Heart left ventricle (tissue), 16 donors: ENCODE data around the gene C12orf56. TPM values are rescaled to one million over a fixed set of nuclear protein-coding genes. Genes with fewer than 3 reads are reported as not detected.

ENCODE experiments used
- ATAC-seq, 4 donors: fragments of 200-7000 bp; cut with Tn5 transposase; one replicate each; pipeline ENCODE4 v1.9.1; 2020 to 2022; ENCODE audit warnings: moderate library complexity in 4 of 4, mild to moderate bottlenecking in 3 of 4, moderate number of reproducible peaks in 1 of 4
- DNase-seq, 5 donors: peaks; one replicate each; pipeline ENCODE4 v3.0.0-alpha.2; 2020
- H3K27ac ChIP-seq, 12 donors: fragments of 200-600 bp; sonication (generic) in 4 of 12; one replicate each; pipeline versions ENCODE4 v1.5.0 to v1.8.0; 2016 to 2022; ENCODE audit warnings: mild to moderate bottlenecking in 2 of 12
- H3K27me3 ChIP-seq, 9 donors: fragments of 200-600 bp; sonication (generic) in 2 of 9; one replicate each; pipeline versions ENCODE4 v1.5.1 to v1.8.0; 2016 to 2022; ENCODE audit warnings: mild to moderate bottlenecking in 3 of 9
- H3K36me3 ChIP-seq, 9 donors: fragments of 200-600 bp; sonication (generic) in 2 of 9; one replicate each; pipeline versions ENCODE4 v1.5.0 to v1.8.0; 2018 to 2022; ENCODE audit warnings: mild to moderate bottlenecking in 2 of 9
- H3K4me1 ChIP-seq, 12 donors: fragments of 200-600 bp; sonication (generic) in 4 of 12; one replicate each; pipeline versions ENCODE4 v1.5.0 to v1.8.0; 2016 to 2022; ENCODE audit warnings: mild to moderate bottlenecking in 3 of 12
- H3K4me3 ChIP-seq, 12 donors: fragments of 200-600 bp; sonication (generic) in 4 of 12; one replicate each; pipeline versions ENCODE4 v1.5.0 to v1.8.0; 2017 to 2022; ENCODE audit warnings: mild to moderate bottlenecking in 9 of 12, moderate library complexity in 4 of 12
- H3K9me3 ChIP-seq, 12 donors: fragments of 200-600 bp; sonication (generic) in 4 of 12; one replicate each; pipeline versions ENCODE4 v1.5.0 to v1.8.0; 2016 to 2022; ENCODE audit warnings: mild to moderate bottlenecking in 1 of 12
- CTCF ChIP-seq, 12 donors: fragments of 200-600 bp; sonication (generic) in 4 of 12; IDR thresholded peaks; one replicate each; pipeline versions ENCODE4 v1.5.0 to v1.8.0; 2018 to 2022; ENCODE audit warnings: antibody characterized with exemption in 12 of 12, mild to moderate bottlenecking in 5 of 12
- POLR2A ChIP-seq, 2 donors: fragments of 450-650 bp; IDR thresholded peaks; one replicate each; pipeline ENCODE4 v1.6.1; 2017; ENCODE audit warnings: antibody characterized with exemption in 2 of 2, mild to moderate bottlenecking in 2 of 2, moderate library complexity in 2 of 2
- WGBS, 4 donors: extraction: QIAGEN DNeasy Blood & Tissue Kit in 2 of 4; methylation state at CpG; one replicate each; pipeline versions ENCODE4 v1.1.5 to v1.1.7; 2013 to 2018; 5-methylcytosine and 5-hydroxymethylcytosine counted together
- intact Hi-C, 10 donors: fragments of 100-400 bp; cut with DNase I; formaldehyde crosslinking; loops; one replicate each; pipeline versions ENCODE4 v1.11.1 to v1.14.2; 2022
- polyA plus RNA-seq, 2 donors: library from polyadenylated mRNA; stranded (reverse); fragments of 200-250 nt; gene quantifications; one replicate each; pipeline ENCODE4 v1.2.3, GENCODE V29; 2013
- total RNA-seq, 9 donors: library from RNA; depleted of rRNA in 2 of 9; stranded (reverse); fragments of >200 nt in 2 of 9; fragmentation: NEBNext Ultra II Directional in 3 of 9; extraction: Animal tissue kit (Norgen Biotek cat#: 25700) in 3 of 9; gene quantifications; one replicate each; pipeline versions ENCODE4 v1.1.0 to v1.2.4, GENCODE V29; 2016 to 2023
- donor health status: ischemic (EF 13 %, LVEDD 7.1; RV severe dilation, severe dysfunction).
- donor health status: healthy with polysubstance abuse.
- donor health status: DM: no; HTN: yes; CAD: no.
- donor health status: DM: no; HTN: no; CAD: no.
- donor health status: ischemic (EF 25% LVEDD 6.9; RV normal size, moderate dysfunction).
- donor health status: ischemic (EF 25% LVEDD 5.7; RV mildly dilated, moderate dysfunction).
- donor health status: healthy.
- donor health status: DM: yes; HTN: yes; CAD: no.
- donor health status: ischemic (EF 35%, LVEDD 5.7; RV mildly dilated, moderate dysfunction).
- donor health status: nonischemic (EF 11% LVEDD 7.7; RV severe dilation, severe dysfunction).
- donor health status: DM: yes; HTN: yes; CAD: no.
- donor health status: PGD.
- donor health status: ischemic (EF 29% LVEDD 5.4; RV normal size, mild dysfunction).
- donor health status: nonischemic (EF 23%, LVEDD 6.1; RV moderate dilation, normal function).

Gene C12orf56
- total and polyA plus RNA-seq, 11 donors, result not detected

- 91 to 93% (median 93%) methylated on average over 6 of the region's 6 CpGs for WGBS, 4 donors
- ATAC-seq (no peak), DNase-seq (no peak)
- no peak for TF ChIP-seq POLR2A (IDR thresholded peaks at IDR 0.05)
- no peak for TF ChIP-seq CTCF (IDR thresholded peaks at IDR 0.05)
- intact Hi-C loops, result no loop called here
- Histone ChIP-seq H3K27ac (no peak overlapping the region), H3K27me3 (peaks cover 0 to 35% (median 18%) of the 10 kb centered on the region in 9 donors), H3K36me3 (no peaks in the 10 kb centered on the region), H3K4me1 (peaks cover 0 to 12% (median 4%) of the 10 kb centered on the region in 12 donors), H3K9me3 (no peaks in the 10 kb centered on the region), H3K4me3 (no peak overlapping the region)
These were observed 3.3 kb downstream of the C12orf56 start for GRCh38 chr12:64387197-64387816.

- H3K36me3 ChIP-seq, result no peaks in the 10 kb centered on the region
- DNase-seq (no peak), ATAC-seq (no peak)
- 69 to 89% (median 74%) methylated on average over 2 of the region's 2 CpGs for WGBS, 4 donors
- H3K4me3 ChIP-seq, result no peak overlapping the region
- no peak overlapping the region for H3K27ac ChIP-seq
- peaks cover 0 to 17% (median 6%) of the 10 kb centered on the region in 9 donors for H3K27me3 ChIP-seq
- peaks cover 0 to 7% (median 2%) of the 10 kb centered on the region in 12 donors for H3K4me1 ChIP-seq
- intact Hi-C loops, result no loop called here
- peaks cover 0 to 10% (median 0%) of the 10 kb centered on the region in 12 donors for H3K9me3 ChIP-seq
- TF ChIP-seq POLR2A (IDR thresholded peaks at IDR 0.05) (no peak), CTCF (IDR thresholded peaks at IDR 0.05) (no peak)
These were observed 5.1 kb downstream of the C12orf56 start for GRCh38 chr12:64385468-64385867.

GRCh38 chr12:64385019-64385418, 5.5 kb downstream of the C12orf56 start:
- H3K4me3 ChIP-seq, result no peak overlapping the region
- WGBS, 4 donors, result 85 to 97% (median 93%) methylated on average over 3 of the region's 3 CpGs
- TF ChIP-seq POLR2A (IDR thresholded peaks at IDR 0.05), result no peak
- TF ChIP-seq CTCF (IDR thresholded peaks at IDR 0.05), result no peak
- intact Hi-C loops, result no loop called here
- H3K27ac ChIP-seq, result no peak overlapping the region
- ATAC-seq (no peak), DNase-seq (no peak)
- H3K4me1 ChIP-seq, result peaks cover 0 to 2% (median 0%) of the 10 kb centered on the region in 12 donors
- peaks cover 0 to 15% (median 0%) of the 10 kb centered on the region in 12 donors for H3K9me3 ChIP-seq
- H3K27me3 ChIP-seq, result peaks cover 0 to 12% (median 2%) of the 10 kb centered on the region in 9 donors
- no peaks in the 10 kb centered on the region for H3K36me3 ChIP-seq

GRCh38 chr12:64383675-64384074, 6.9 kb downstream of the C12orf56 start:
- 88 to 97% (median 92%) methylated on average over 1 of the region's 1 CpG for WGBS, 4 donors
- Histone ChIP-seq H3K9me3 (peaks cover 0 to 15% (median 0%) of the 10 kb centered on the region in 12 donors), H3K27me3 (no peaks in the 10 kb centered on the region), H3K4me1 (no peaks in the 10 kb centered on the region), H3K36me3 (no peaks in the 10 kb centered on the region), H3K4me3 (no peak overlapping the region), H3K27ac (no peak overlapping the region)
- no peak for DNase-seq
- ATAC-seq, result no peak
- intact Hi-C loops, result no loop called here
- no peak for TF ChIP-seq CTCF (IDR thresholded peaks at IDR 0.05)
- TF ChIP-seq POLR2A (IDR thresholded peaks at IDR 0.05), result no peak
